Measurements from ENCODE around the gene FAM53B.
"Not testable (repeated sequence)": the region's sequence is repeated elsewhere in the genome, so short reads cannot be mapped to it uniquely, and the experiment has no call there.

Gene FAM53B

DNA sequence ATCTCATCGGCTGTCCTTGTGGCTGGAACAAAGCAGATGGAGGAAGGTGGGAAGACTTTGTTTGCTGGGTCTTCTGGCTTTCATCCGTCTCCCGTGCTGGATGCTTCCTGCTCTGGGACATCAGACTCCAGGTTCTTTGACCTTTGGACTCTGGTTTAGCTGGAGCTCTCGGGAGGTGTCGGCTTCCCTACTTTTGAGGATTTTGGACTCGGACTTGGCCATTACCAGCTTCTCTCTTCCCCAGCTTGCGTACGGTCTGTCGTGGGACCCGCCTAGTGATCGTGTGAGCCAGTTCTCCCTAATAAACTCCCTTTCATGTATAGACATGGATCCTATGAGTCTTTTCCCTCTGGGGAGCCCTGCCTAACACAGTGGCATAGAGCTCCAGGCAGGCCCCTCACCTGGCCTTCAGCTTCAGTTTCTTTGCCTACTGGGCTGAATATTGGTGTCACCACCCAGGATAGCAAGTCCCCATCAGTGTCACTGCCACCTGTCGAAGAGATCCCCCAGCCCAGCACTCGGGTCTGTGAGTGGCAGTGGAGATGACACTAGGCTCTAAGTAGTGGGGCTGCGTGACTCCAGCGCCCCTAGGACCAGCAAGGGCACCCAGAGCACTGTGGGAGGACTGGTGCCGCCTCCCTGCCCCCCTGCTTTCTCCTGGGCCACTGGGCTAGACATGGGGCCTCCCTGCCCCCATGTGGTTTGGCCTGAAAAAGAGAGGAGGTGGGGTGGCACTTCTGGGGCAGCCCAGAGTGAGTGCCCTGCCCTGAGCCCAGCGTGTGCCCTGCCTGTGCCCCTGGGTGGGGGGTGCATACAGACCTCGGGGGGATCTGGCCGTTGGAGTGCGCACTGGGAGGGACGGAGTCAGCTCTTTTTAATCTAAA is 147.0 kb downstream of the FAM53B start:
- no peak for DNase-seq (ENCODE audit: low read depth)

DNA sequence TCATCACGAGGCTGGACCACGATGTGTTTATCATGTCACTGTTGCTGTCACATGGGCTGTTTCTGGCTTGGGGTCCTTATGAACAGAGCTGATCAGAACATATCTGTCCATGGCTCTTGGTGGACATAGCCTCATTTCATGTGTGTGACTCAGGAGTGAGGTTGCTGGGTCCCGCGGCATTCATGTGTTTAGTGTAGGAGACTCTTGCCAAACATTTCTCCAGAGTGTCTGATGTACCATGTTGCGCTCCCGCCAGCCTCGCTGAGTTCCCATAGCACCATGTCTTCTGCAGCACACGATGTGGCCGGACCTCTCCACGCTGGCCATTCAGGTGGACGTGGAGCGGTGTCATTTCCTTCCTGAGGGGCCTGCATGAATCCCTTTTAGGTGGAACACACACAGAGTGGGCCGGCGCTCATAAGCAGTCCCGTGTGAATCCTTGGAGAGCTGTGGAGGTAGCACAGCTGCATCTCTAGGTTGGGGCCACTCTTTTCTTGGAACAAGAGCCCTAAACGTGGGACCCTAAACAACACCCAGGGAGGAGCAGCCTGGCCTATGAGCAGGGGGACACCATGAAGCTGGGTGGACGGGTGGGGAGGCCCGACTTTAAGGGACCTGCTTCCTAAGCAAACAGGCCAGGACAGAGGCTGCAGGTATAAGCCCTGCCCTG is 147.9 kb downstream of the FAM53B start:
- no peak for DNase-seq (ENCODE audit: low read depth)

DNA sequence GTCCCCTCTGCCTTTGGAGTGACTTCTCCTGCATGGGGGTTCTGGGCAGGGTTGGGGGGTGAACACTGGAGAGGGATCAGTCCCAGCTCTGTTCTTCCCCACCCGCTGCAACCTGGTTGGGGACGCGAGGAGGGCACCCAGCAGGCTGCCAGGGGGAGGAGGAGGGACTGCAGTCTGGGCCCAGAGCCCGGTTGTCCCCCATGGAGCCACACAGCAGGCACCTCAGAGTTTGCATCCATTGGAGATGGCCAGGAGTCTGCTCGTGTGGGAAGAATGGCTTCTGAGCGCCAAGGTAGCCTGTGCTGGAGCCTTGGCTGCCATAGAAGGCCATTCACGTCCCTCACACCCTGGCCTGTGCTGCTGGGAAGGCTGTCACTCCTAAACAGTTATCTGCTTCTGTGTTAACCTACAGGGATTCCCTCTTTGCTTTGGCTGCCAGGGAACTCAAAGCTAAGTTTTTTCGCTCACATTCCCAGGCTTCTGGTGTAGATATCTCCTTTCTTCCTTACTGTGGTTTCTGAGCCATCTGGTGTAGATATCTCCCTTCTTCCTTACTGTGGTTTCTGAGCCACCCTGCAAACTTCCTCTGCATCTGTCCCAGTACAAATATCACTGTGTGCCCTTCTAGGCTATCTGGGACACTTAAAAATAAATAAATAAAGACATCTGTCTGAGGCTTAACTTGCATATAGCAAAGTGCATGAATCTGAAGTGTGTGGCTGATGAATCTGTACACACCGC is 148.9 kb downstream of the FAM53B start:
- DNase-seq (ENCODE audit: low read depth), result no peak

DNA sequence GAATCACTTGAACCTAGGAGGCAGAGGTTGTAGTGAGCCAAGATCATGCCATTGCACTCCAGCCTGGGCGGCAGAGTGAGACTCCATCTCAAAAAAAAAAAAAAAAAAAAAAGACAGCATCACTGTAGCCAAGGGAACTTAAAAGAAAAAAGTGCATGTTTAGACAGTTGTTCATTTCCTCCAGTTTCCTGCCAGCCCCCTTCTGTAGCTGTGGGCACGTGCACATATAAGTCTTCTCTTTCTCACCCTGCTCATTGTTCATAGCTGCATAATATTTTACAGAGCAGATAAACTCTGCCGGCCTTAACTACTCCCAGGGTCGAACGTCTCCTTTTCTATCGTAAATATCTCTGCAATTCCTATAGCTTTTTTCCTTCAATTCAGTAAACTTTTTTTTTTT is 149.9 kb downstream of the FAM53B start:
- DNase-seq (ENCODE audit: low read depth), result no peak

DNA sequence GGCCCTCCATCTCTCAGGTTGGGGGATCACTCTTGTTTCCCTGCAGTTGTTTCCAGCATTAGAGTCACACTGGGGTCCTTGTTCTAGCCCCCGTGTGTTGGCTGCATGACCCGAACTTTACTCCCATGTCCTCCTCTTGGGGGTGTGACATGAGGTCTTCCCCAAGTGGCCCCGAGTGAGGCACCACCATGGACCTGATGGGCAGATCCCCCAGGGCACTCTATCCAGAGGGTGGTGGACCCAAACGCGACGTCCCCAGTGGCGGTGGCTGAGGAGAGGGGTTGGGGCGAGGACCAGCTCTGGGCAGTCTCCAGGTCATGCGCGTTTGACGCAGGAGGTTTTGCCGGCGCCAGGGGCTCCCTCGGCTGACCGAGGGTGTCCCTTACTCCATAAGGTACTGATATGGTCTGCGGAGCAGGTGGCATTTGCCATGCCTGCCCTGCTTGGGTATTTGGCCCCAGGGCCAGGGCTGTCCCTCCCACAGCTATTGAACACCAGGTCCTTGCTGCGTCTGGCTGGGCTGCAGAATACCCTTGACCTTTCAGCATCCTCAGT is 150.7 kb downstream of the FAM53B start:
- DNase-seq (ENCODE audit: low read depth), result no peak

DNA sequence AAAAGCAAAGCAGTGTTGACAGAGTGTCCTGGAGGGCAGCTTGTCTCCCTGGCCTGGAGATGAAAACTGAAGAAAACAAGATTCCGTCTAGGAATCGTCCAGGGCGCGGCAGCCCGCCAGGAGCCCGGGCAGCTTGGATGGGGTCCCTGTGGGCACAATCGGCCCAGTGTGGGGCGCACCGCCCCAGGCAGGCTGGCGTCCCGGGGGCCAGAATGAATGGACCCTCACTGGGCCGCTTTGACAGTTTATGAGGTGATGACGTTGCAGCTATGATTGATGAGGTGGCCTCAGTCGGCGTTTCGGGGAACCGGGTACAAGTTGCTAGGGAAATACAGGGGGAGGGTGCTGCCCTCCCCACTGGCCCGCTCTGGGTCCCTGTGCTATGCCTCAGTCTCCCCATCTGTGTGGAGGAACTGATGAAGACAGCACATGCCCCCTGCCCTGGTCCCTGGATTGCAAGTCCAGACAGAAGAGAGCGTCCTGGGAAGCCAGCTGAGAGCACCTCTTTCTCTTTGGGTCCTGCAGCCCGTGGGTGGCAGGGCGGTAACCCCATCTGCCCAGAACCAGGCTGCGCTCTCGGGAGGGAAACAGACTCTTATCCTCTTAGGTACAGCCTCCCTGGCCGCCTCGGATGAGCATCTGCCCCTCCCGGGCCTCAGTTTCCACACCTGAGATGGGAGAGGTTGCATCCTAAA is 151.3 kb downstream of the FAM53B start:
- DNase-seq (ENCODE audit: low read depth), result no peak

DNA sequence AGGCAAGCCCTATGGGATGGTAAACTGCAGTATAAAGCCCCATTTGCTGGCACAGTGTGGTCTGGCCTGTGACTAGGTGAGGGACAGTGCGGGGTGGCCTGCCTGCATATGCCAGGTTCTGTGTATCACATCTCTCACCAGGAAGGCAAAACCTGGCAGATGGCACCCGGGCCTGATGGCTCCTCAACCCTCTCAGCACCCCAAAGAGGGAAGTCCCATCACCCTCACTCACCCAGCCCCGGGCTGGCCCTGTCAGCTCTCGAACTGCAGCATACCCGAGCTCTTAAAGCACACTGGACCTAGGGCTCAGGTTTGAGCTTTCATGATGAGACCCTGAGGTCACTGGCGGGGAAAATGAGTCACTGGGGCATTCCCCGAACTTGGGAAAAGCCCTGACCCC is 152.1 kb downstream of the FAM53B start:
- DNase-seq (ENCODE audit: low read depth), result no peak

DNA sequence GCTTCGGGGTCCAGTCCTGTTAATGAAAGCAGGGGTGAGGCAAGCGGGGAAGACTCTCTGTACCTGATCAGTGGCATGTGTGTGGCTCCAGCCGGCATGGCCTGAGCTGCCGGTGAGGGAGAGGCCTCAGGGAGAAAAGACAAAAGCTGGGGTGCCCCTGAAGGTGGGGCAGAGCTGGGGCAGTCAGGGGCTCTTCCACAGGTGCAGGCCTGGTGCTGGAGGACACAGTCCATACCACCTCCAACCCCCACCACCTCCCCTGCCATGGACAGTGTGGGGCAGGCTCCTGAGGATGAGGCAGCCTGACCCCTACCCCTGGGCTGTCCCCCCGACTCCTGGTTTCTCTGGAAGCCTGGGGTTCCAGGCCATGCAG is 153.1 kb downstream of the FAM53B start:
- no peak for DNase-seq (ENCODE audit: low read depth)

DNA sequence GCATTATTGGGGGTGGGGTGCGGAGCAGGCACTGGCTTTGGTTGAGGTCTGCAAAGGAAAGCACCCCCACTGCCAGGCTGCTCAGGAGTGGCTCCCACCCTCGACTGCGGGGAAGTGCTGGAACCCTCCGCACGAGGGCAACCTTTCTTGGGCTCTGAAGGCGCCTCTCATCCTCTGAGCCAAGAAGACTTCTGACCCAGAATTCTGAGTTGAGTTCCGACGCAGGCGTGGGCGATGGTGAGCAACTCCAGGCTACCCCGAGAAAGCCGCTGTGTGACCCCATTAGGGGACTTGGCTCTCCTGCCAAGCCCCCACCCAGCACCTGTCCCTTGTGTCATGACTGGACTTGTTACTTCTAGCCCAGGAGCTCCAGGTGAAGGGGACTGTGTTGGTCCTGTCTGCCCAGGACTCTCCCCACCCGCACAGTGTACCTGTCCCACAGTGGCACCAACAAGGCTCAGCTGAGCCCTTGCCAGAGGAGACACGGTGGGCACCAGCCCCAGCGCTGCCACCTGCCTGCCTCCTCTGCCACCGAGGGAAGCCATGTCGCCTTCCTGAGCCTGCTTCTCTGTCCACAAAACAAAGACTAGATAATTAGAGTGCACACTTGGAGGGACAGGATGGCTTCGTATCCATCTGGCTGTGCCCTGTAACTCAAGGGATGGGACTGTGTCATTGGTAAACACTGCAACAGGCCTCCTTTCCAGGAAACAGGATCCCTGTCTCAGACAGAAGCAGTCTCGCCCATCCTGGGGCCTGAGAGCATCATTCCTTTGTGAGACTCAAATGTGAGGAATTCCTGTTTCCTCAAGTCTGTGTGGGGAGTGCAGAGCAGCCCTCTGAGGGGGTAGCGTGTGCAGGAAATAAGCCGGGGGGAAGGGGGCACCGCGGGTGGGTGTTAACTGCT is 153.7 kb downstream of the FAM53B start:
- no peak for DNase-seq (ENCODE audit: low read depth)

DNA sequence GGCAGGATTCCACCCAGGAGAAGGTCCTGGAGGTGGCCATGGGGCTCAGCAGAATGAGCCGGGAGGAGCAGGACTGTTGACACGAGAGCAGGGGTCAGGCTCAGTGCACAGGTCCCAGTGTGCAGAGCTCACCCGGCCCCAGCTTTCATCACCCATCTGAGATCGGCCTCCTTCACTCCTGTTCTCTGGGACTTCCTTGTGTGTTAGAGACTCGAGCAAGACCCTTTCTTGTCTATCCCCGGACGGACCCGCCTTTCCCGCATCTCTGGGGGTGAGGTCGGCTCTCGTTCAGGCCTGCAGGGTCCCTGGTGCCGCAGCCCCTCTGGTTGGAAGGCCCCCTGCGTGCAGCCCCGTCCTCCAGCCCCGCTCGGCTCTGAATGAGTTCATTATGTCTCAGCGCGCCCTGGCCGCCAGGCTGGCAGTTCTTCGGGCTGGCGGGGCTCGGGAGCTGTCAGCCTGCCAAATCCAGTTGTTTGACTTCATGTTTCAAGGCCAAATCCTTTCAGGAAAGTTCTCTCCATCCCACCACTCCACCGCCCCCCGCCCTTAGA is 154.6 kb downstream of the FAM53B start:
- no peak for DNase-seq (ENCODE audit: low read depth)

DNA sequence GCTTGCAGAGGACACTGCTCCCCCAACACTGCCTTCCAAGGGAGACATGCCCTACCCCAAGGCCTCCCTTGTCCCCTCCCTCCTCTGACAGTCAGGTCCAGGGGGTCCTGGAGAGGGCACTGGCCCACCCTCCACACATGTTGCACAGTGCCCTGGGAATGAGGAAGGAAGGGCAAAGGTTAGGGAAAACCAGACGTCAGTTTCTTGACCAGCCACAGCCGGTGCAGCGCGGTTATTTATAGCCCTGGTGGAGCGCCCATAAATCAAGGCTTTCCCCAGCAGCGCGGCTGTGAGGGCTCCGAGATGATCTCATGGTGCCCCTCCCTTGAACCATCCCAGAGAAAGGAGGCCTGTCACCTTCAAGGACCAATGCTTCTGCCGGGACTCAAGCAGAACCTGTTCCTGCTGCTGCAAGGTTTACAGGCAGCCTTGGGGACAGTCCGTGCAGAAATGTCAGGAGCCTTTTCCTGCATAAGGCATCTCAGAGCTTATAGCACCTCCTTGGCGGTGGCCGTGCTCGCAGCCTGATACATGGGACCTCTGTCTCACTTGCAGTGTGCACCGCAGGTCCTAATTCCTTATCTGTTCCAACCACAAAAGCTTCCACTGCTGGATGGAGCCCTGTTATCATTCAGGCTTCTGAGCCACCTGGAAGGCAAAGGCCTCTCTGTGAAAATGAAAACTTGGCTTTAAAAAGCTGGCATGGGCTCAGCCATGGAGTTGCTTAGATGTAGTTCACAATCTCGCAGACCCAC is 155.3 kb downstream of the FAM53B start:
- no peak for DNase-seq (ENCODE audit: low read depth)

DNA sequence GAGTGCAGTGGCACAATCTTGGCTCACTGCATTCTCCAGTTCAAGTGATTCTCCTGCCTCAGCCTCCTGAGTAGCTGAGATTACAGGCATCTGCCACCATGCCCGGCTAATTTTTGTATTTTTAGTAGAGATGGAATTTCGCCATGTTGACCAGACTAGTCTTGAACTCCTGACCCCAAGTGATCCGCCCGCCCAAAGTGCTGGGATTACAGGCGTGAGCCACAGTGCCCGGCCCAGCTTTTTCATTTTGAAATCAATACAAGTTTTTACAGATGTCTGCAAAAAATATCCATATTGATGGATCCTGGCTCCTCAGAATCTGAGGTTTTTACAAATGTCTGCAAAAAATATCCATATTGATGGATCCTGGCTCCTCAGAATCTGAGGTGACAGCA is 155.8 kb downstream of the FAM53B start:
- not testable (repeated sequence) for DNase-seq (ENCODE audit: low read depth)

DNA sequence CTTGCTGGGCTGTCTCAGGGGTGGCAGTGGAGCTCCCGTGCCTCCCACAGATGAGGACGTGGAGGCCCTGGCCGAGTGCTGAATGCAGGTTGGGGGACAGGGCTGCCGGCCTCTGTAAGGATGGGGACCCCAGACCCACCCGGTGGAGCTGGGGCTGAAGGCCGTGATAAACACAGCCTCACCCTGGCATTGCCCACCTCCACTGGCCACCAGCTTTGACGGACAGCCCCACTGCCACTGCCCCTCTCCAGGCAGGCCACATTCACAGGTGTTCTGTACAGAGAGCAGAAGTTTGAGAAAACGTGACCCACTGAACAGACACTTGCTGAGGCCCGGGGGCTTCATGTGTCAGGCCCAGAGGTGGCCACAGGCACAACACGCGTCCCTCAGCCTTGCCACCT is 156.4 kb downstream of the FAM53B start:
- DNase-seq (ENCODE audit: low read depth), result no peak

DNA sequence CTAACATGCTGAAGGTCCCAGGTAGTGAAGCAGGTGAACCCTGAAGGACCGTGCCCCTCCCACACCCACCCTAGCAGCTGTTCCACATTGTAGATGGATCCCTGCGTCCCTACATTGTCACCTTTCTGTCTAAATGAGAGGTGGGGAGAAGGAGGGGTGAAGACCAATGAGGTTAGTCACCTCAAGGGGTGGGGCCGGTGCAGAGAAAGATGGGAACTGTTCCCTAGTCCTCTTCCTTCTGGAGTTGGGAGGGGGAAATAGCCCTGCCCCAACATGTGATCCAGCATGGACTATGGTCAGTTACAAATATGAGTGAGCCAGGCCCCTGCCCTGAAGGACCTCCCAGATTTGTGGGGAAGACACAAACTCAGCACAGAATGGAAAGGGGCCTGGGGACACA is 158.0 kb downstream of the FAM53B start:
- no peak for DNase-seq (ENCODE audit: low read depth)

DNA sequence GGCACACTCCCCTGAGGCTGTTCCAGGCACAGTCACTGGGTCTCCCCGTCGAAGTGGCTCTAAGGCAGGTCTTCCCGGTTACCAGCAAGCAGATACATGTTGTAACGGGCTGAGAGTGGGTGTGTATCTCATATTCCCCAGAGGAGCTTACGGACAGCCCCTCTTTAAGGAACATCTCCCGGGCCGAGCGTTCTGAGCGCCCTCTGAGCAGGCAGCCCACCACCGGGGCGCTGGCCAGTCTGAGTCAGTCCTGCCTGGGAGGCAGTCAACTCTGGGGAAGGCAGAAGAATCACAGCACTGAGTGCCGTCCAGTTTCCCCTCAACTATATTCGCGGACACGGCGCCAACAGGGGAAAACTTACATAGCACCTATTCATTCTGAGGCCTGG is 165.2 kb downstream of the FAM53B start:
- DNase-seq (ENCODE audit: low read depth), result no peak

DNA sequence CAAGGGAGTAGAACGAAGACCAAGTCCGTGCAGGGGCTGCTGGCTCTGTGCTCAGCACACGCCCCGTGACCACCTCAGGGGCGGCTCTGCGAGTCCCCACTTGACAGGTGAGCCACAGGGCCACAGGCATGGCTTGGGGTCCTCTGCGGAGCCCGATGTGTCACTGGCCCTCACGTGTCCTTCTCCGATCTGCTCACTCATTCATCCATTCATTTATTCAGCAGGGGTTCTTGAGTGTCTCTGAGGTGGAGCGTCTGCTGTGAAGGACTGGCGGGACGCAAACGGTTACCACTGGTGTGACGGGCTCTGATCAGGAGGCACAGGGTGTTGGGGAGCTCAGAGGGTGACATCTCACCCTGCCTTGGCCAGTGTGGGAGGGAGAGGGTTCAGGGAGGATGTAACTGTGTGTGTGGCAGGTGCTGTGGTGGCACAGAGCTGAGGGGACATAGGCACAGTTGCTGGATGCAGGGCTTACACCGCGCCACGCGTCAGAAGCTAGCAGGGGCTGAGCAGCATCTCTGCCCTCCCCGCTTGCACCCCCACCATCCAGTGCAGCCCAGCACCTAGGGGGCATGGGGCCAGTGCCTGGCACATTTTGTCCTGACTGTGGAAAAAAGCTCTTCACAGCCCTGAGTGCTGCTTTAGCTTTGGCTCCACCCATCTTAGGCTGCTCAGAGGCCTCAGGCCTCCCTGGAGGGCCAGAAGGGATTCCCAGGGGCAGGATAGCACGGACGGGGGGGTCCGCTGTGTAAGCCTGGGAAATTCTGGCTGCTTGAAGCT is 165.8 kb downstream of the FAM53B start:
- no peak for DNase-seq (ENCODE audit: low read depth)

DNA sequence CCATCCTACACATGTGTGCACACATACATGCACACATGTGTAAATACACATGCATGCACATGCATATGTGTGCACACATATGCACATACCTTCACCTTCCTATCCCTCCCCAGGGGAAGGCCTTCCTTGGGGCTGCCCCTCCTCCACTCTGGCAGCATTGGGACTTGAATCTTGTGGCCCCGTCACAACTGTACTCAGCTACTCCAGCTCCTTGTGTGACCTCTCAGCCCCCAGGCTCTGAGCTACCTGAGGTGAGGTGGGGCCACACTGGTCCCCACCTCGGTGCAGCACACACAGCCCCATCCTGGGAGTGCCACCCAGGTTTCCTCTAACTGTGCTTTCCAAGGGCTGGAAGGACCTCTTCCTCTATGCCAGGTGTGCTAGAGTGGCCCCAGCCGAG is 166.5 kb downstream of the FAM53B start:
- DNase-seq (ENCODE audit: low read depth), result no peak

DNA sequence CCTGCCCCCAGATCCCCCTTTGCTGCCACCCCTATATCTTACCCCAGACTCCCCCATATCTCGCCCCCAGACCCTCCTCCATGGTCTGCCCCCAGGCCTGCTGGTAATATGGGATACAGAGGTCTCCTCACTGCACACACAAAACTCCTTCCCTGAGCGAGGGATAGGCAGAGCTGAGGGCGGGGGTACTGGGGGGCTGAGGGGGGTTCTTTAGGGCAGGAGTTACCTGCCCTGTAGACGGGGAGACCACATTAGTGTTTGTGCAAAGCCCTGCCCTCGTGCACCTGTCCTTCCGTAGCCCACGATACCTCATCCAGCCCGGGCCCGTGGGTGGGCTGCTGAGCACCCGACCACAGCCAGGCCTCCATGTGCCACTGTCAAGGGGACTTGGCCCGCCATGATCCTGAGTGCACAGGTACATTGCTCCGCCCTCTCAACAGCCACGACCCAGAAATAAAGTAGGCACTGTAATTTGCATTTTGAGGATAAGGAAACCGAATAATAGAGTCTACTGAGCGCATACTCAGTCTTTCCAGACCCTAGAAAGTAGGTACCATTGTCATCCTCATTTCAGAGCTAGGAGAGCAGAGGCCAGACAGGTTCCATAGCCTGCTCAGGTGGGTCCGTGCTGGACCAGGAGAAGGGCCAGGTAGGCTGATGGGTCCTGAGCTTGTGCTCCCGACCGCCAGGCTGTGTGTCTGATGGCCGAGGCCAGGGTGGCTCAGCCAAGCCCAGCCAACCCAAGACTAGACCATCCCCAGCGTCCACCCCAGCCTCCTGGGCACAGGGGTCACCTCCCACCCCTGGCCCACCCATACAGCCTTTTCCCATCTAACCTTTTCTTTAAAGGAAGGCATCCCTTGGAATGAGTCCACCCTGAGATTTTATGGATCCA is 167.4 kb downstream of the FAM53B start:
- DNase-seq (ENCODE audit: low read depth), result no peak

Measured in T-helper 22 cell (primary cell).